ENCODE data around the gene SLC4A5. TPM values are rescaled to one million over a fixed set of nuclear protein-coding genes. Genes with fewer than 3 reads are reported as not detected.

SLC4A5 gene
- 0.47 and 0.71 TPM in 2 replicates for total RNA-seq

- Mint-ChIP-seq H3K4me3 (no peak within 1 kb of the TSS), H3K9me3 (no peaks in the 10 kb centered on the region), H3K4me1 (ENCODE audit: low read depth) (no peaks in the 10 kb centered on the region), H3K27me3 (ENCODE audit: insufficient read depth) (peaks cover 9% of the 10 kb centered on the region), H3K36me3 (ENCODE audit: low read depth) (no peaks in the 10 kb centered on the region), H3K27ac (no peak within 1 kb of the TSS)
- intact Hi-C loops (cut with micrococcal nuclease), result no loop called here
- no peak for DNase-seq (ENCODE audit: low spot score)
These were observed at the start of gene SLC4A5 for GRCh38 chr2:74343316-74343715. SLC4A5 (minus strand) TSS chr2:74343416; CDS start chr2:74315023, 28,393 bp downstream.

DNA sequence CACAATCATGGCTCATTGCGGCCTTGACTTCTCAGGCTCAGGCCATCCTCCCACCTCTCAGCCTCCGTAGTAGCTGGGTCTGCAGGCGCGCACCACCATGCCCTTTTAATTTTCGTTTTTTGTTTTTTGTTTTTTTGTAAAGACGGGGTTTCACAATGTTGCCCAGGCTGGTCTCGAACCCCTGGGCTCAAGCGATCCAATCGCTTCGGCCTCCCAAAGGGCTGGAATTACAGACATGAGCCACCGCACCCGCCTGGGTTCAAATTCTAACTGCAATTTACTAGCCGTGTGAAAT is 49.2 kb upstream of the SLC4A5 start:
- DNase-seq (ENCODE audit: low spot score), result no peak
- no peak overlapping the region for H3K27ac Mint-ChIP-seq
- peaks cover 11% of the 10 kb centered on the region for H3K27me3 Mint-ChIP-seq (ENCODE audit: insufficient read depth)
- H3K4me1 Mint-ChIP-seq (ENCODE audit: low read depth), result no peaks in the 10 kb centered on the region
- intact Hi-C loops (cut with micrococcal nuclease), result loop anchor here (1.0 to 10.0 kb wide), 11 partner anchors 29 to 1008 kb away; partner anchors contain the start of genes ALMS1, AUP1, C2orf81 and HTRA2
- H3K36me3 Mint-ChIP-seq (ENCODE audit: low read depth), result no peaks in the 10 kb centered on the region
- H3K4me3 Mint-ChIP-seq, result peak overlapping the region; percentile 43
- no peaks in the 10 kb centered on the region for H3K9me3 Mint-ChIP-seq

DNA sequence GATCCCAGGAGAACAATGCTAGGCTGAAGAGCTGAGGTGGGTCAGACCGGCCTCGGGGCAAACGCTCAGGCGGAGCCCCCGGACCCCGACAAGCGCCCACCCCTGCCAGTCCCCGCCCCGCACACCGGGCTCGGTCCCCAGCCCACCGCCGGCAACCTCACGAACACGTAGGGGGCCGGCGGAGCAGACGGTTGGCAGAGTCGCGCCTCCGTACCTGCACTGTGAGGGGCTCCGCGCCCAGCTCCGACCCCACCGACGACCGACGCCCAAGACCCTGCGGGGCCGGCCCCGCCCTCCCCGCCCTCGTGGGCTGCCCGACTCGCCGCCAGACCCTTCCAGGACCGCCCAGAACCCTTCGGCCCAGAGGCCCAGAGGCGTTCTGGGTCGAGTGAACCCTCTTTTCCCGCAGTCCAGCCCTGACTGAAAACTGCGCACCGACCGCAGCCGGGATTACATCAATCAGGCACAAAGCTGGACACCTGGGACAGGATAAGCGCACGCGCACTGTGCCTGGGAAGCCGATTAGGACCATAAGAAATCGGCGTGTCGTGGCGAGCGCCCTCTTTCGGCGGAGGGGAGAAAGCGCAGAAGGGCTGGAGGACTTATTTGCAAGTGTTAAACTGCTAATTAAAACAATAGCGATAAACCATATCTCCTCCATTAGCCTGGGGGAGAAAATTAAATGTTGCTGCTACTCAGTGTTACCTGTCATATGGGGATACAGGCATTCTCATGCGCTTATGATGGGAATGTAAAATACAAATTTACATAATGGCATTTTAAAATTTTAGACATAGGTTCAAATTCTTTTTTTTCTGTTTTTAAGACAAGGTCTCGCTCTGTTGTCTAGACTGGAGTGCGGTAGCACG is 48.6 kb upstream of the SLC4A5 start:
- Mint-ChIP-seq H3K36me3 (ENCODE audit: low read depth) (no peaks in the 10 kb centered on the region), H3K4me1 (ENCODE audit: low read depth) (no peaks in the 10 kb centered on the region), H3K27ac (peak overlapping the region; percentile 98), H3K27me3 (ENCODE audit: insufficient read depth) (peaks cover 10% of the 10 kb centered on the region), H3K4me3 (peak overlapping the region; percentile 43), H3K9me3 (no peaks in the 10 kb centered on the region)
- peak; percentile 88 for DNase-seq (ENCODE audit: low spot score)
- intact Hi-C loops (cut with micrococcal nuclease), result loop anchor here (1.0 to 10.0 kb wide), 12 partner anchors 29 to 1007 kb away; partner anchors contain the start of genes ALMS1, AUP1, C2orf81 and HTRA2

- Mint-ChIP-seq H3K27ac (peak overlapping the region; percentile 78), H3K36me3 (ENCODE audit: low read depth) (no peaks in the 10 kb centered on the region), H3K9me3 (no peaks in the 10 kb centered on the region), H3K4me1 (ENCODE audit: low read depth) (no peaks in the 10 kb centered on the region), H3K27me3 (ENCODE audit: insufficient read depth) (peaks cover 10% of the 10 kb centered on the region), H3K4me3 (no peak overlapping the region)
- intact Hi-C loops (cut with micrococcal nuclease), result loop anchor here (1.0 to 10.0 kb wide), 4 partner anchors 124 to 1006 kb away; partner anchors contain the start of genes ALMS1 and MOB1A
- DNase-seq (ENCODE audit: low spot score), result no peak
These were observed 48.0 kb upstream of the SLC4A5 start for GRCh38 chr2:74391209-74391579.

GRCh38 chr2:74390606-74391005 is 47.4 kb upstream of the SLC4A5 start:
- no peak overlapping the region for H3K4me3 Mint-ChIP-seq

DNA sequence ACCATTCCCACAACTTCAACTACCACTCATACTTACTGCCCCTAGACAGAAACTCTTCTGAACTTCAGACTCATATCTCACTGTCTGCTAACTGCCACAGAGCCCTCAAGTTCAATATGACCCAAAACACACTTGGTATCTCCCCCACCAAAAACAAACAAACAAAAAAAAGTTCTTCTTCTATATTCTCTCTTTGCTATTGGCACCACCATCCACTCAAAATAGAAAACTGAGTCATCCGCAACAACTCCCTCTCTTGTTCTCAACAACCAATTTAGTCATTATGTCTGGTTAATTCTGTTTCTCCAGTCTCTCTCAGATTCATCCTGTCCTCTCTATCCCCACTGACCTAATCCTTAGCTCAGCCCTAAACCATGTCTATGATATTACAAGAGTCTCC is 44.1 kb upstream of the SLC4A5 start:
- H3K4me3 Mint-ChIP-seq, result no peak overlapping the region
- H3K9me3 Mint-ChIP-seq, result no peaks in the 10 kb centered on the region
- H3K27me3 Mint-ChIP-seq (ENCODE audit: insufficient read depth), result no peaks in the 10 kb centered on the region
- no peak overlapping the region for H3K27ac Mint-ChIP-seq
- H3K36me3 Mint-ChIP-seq (ENCODE audit: low read depth), result no peaks in the 10 kb centered on the region
- intact Hi-C loops (cut with micrococcal nuclease), result no loop called here
- no peaks in the 10 kb centered on the region for H3K4me1 Mint-ChIP-seq (ENCODE audit: low read depth)
- no peak for DNase-seq (ENCODE audit: low spot score)

More at GRCh38 chr2:74390606-74391005, 47.4 kb upstream of the SLC4A5 start:
- H3K36me3 Mint-ChIP-seq (ENCODE audit: low read depth), result no peaks in the 10 kb centered on the region
- H3K9me3 Mint-ChIP-seq, result no peaks in the 10 kb centered on the region
- intact Hi-C loops (cut with micrococcal nuclease), result loop anchor here (1.0 to 10.0 kb wide), 4 partner anchors 123 to 1006 kb away; partner anchors contain the start of genes ALMS1 and MOB1A
- H3K4me1 Mint-ChIP-seq (ENCODE audit: low read depth), result no peaks in the 10 kb centered on the region
- no peak overlapping the region for H3K27ac Mint-ChIP-seq
- peaks cover 10% of the 10 kb centered on the region for H3K27me3 Mint-ChIP-seq (ENCODE audit: insufficient read depth)
- DNase-seq (ENCODE audit: low spot score), result no peak

DNA sequence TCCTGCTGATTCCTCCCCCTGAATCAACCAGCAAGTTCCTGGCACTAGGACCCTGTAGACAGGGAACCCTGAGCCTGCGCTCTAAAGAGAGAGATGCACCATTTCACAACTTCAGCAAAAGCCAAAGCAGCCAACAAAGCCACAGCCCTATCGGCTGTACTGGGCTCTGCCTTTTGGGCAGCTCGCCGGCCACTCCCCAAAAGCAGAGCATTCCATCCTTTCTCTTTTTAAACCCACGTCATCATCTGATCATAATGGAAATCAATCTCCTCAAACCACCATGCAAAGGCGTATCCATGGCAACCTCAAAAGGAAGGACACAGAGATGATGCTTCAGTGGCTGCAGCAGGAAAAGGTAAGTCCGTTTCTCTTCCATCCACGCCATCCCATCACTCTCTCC is 42.2 kb upstream of the SLC4A5 start:
- Mint-ChIP-seq H3K27me3 (ENCODE audit: insufficient read depth) (no peaks in the 10 kb centered on the region), H3K4me1 (ENCODE audit: low read depth) (peaks cover 13% of the 10 kb centered on the region), H3K9me3 (no peaks in the 10 kb centered on the region), H3K4me3 (no peak overlapping the region), H3K36me3 (ENCODE audit: low read depth) (no peaks in the 10 kb centered on the region), H3K27ac (no peak overlapping the region)
- DNase-seq (ENCODE audit: low spot score), result no peak
- intact Hi-C loops (cut with micrococcal nuclease), result no loop called here

DNA sequence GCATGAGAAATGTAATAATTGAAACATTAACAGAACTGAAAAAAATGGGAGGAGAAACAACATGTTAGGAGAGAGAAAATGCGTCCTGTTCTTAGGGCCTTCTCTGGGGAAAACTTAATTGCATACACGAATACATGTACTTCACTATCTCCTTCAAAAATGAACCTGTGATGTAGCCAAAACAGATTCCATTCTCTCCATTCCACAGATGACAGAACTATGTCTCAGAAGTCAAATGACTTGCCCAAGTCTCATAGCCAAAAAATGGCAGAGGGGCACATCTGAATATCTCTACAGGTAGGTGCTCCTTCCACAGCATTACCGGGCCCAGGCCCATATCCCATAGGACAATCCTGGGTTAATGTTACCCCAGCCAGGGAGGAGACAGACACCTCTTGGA is 40.8 kb upstream of the SLC4A5 start:
- intact Hi-C loops (cut with micrococcal nuclease), result no loop called here

DNA sequence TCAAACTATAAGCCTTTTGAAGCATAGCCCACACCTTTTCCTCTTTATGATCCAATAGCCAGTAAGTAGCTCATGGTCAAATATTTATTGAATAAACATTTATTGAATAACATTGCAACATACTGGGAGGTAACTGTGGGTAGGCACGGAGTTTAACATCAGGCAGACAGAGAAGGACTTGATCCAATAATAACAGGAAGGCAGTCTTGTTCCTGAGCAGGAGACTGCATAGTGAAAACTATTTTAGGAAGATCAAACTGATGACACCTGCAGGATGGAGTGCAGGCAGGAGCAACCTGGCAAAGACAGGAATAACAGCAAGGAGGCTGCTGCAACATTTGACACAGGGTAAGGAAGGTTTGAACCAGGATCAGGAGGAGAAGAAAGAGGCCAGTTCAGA is 40.0 kb upstream of the SLC4A5 start:
- Mint-ChIP-seq H3K4me3 (no peak overlapping the region), H3K27me3 (ENCODE audit: insufficient read depth) (no peaks in the 10 kb centered on the region)

More for the DNA sequence above, 40.8 kb upstream of the SLC4A5 start:
- H3K9me3 Mint-ChIP-seq, result no peaks in the 10 kb centered on the region
- H3K27ac Mint-ChIP-seq, result no peak overlapping the region
- no peak overlapping the region for H3K4me3 Mint-ChIP-seq
- H3K4me1 Mint-ChIP-seq (ENCODE audit: low read depth), result peaks cover 16% of the 10 kb centered on the region
- no peak for DNase-seq (ENCODE audit: low spot score)
- no peaks in the 10 kb centered on the region for H3K36me3 Mint-ChIP-seq (ENCODE audit: low read depth)
- no peaks in the 10 kb centered on the region for H3K27me3 Mint-ChIP-seq (ENCODE audit: insufficient read depth)

DNA sequence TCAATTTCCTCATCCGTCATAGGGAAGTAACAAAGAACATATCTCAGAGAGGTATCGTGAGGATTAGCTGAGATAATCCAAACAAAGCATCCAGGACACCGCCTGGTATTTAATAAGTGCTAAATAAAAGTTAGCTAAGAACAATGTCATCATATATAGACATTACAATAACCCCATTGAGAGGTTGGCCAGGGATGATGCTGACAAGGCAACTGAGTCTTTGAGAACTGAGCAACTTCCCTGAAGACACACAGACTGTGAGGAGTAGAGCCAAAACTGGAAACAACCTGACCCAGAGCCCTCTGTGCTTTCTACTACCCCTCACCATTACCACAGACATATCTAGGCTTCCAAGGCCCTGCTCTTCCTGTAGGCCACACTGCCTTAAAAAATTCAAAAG is 38.5 kb upstream of the SLC4A5 start:
- intact Hi-C loops (cut with micrococcal nuclease), result no loop called here
- Mint-ChIP-seq H3K4me3 (no peak overlapping the region), H3K27me3 (ENCODE audit: insufficient read depth) (no peaks in the 10 kb centered on the region), H3K4me1 (ENCODE audit: low read depth) (peaks cover 22% of the 10 kb centered on the region), H3K9me3 (no peaks in the 10 kb centered on the region), H3K27ac (no peak overlapping the region), H3K36me3 (ENCODE audit: low read depth) (peaks cover 6% of the 10 kb centered on the region)
- no peak for DNase-seq (ENCODE audit: low spot score)

More for the DNA sequence above, 40.0 kb upstream of the SLC4A5 start:
- no peaks in the 10 kb centered on the region for H3K9me3 Mint-ChIP-seq
- DNase-seq (ENCODE audit: low spot score), result no peak
- intact Hi-C loops (cut with micrococcal nuclease), result no loop called here
- H3K27ac Mint-ChIP-seq, result no peak overlapping the region
- H3K36me3 Mint-ChIP-seq (ENCODE audit: low read depth), result no peaks in the 10 kb centered on the region
- peaks cover 22% of the 10 kb centered on the region for H3K4me1 Mint-ChIP-seq (ENCODE audit: low read depth)

DNA sequence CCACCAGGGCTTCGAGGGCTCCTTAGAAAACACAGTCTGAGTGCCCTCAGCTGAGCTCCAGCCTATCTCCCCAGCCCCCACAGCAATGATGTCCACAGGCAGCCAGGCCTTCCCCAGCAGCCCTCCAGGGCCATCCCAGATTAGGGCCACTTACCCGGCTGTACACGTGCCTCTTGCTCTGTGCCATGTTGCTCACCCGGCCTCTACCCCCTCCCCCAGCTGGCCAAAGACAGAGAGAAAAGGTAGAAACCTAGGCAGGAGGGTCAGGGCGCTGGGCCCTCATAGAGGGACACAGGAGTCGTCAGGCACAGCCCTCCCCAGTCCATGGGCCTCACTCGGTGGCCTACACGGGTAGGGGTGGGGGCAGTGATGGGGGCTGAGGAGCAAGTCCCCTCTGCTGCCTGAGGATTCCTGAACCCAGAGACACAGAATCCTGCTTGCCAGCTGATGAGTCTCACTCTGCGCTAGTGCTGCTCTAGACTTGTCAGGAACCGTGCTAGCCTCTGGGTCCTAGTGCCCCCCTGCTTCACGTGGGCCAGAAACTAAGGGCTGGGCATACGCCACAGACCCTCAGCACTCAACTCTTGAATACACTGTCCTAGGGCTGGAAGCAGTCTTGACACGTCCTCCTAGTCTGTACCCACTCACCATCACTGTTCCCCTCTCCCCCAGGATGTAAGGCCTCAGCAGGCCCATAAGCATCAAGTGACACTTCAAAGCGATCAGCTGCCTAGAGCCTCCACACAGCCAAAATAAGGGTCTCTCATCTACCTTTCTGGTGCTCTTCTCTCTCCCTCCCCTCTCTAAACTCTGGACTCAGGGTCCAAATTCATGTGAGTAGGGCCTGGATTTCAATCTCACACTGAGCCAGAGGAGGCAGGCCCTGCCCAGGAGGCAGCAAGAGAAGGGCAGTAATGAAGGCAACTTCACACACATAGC is 36.9 kb upstream of the SLC4A5 start, which contains the start of gene DCTN1:
Gene DCTN1 (minus strand): TSS at position 461 of the 939 bp plus-strand sequence. CDS start 274 bp downstream, at position 187.
- no peak for DNase-seq (ENCODE audit: low spot score)
- no peak within 1 kb of the TSS for H3K27ac Mint-ChIP-seq
- no peaks in the 10 kb centered on the region for H3K27me3 Mint-ChIP-seq (ENCODE audit: insufficient read depth)
- H3K4me3 Mint-ChIP-seq, result peak within 1 kb of the TSS; percentile 2
- no peaks in the 10 kb centered on the region for H3K9me3 Mint-ChIP-seq
- intact Hi-C loops (cut with micrococcal nuclease), result no loop called here
- peaks cover 22% of the 10 kb centered on the region for H3K4me1 Mint-ChIP-seq (ENCODE audit: low read depth)
- H3K36me3 Mint-ChIP-seq (ENCODE audit: low read depth), result peaks cover 8% of the 10 kb centered on the region

GRCh38 chr2:74378007-74378406 is 34.8 kb upstream of the SLC4A5 start:
- no peak for DNase-seq (ENCODE audit: low spot score)
- H3K36me3 Mint-ChIP-seq (ENCODE audit: low read depth), result peaks cover 11% of the 10 kb centered on the region
- intact Hi-C loops (cut with micrococcal nuclease), result no loop called here
- H3K27ac Mint-ChIP-seq, result no peak overlapping the region
- no peak overlapping the region for H3K4me3 Mint-ChIP-seq
- no peaks in the 10 kb centered on the region for H3K9me3 Mint-ChIP-seq
- peaks cover 22% of the 10 kb centered on the region for H3K4me1 Mint-ChIP-seq (ENCODE audit: low read depth)
- H3K27me3 Mint-ChIP-seq (ENCODE audit: insufficient read depth), result no peaks in the 10 kb centered on the region

Measured in activated T-helper 1 cell treated with anti-CD3 and anti-CD28 coated beads, Interleukin-12 subunit alpha, Interleukin-12 subunit beta, Interleukin-2, Interleukin-4 antibody, amounts not matched to agents 30 ng/mL and 10 ng/mL and 1 ng/mL, durations not matched to agents 14 hours and 24 hours and 36 hours (primary cell).